Stimulated activated CD8-positive, alpha-beta memory T cell treated with anti-CD3 and anti-CD28 coated beads, Interleukin-4, amount 100 ng/mL, for 1 hour (primary cell): ENCODE data around the gene PRR36.

Experiments
- DNase-seq, 2 donors: peaks; one replicate each; pipeline ENCODE4 v3.0.0-alpha.2; 2020; ENCODE audit warnings: low read depth in 2 of 2, low spot score in 1 of 2

Gene PRR36

GRCh38 chr19:7820588-7820987 lies 53.6 kb downstream of the PRR36 start:
- no peak for DNase-seq

DNA sequence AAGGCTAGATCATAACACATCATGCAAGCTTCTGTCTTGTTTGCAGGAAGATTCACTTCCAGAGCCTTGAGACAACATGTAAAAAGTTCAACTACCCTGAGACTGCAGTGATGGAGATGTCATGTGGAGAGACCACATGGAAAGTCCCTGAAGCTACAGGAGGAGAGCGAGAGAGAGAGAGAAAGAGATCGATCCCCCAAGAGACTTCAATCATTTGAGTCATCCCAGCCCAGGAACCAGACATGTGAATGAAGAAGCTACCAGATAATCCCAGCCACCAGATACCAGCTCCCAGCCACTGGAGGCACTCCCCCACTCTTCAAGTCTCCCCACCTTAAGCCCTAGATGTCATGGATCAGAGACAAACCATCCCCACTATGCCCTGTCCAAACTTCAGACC lies 54.9 kb downstream of the PRR36 start:
- no peak for DNase-seq

DNA sequence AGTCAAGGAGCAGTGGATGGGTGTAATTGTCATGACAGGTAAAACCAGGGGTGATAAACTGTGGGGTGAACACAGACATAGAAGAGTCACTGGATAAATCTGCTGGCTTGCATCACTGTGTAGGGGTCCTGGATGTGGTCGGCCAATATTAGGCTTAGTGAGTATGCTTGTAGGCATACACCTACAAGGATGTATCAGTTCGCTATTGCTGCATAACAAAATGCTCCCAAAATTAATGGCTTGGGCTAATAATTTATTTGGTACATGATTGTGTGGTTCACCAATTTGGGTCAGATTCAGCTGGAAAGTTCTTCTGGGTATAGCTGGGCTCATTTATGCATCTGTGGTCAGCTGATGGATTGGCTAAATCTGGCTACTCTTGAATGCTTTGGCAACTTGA lies 55.4 kb downstream of the PRR36 start:
- DNase-seq: no peak
